ENCODE results near the gene PRSS36. TPM values are rescaled to one million over a fixed set of nuclear protein-coding genes. Genes with fewer than 3 reads are reported as not detected.

The PRSS36 gene
- total RNA-seq, 1 experiment from 2014 or later: 1.3 TPM

- no peak for TF ChIP-seq E2F1 (CRISPR knock-in tag; IDR thresholded peaks at IDR 0.05)
- no peak for TF ChIP-seq ZNF416 (CRISPR knock-in tag; IDR thresholded peaks at IDR 0.05)
- no peak for TF ChIP-seq CBFB (CRISPR knock-in tag; IDR thresholded peaks at IDR 0.05; ENCODE audit: low read depth)
- no peak for TF ChIP-seq ZNF425 (CRISPR knock-in tag; conservative IDR thresholded peaks at IDR 0.05)
- no peak for TF ChIP-seq ARID4B (CRISPR knock-in tag; IDR thresholded peaks at IDR 0.05; ENCODE audit: borderline replicate concordance)
- no peak for TF ChIP-seq FOXJ3 (CRISPR knock-in tag; IDR thresholded peaks at IDR 0.05; ENCODE audit: borderline replicate concordance)
- TF ChIP-seq ZBTB43 (CRISPR knock-in tag; IDR thresholded peaks at IDR 0.05): no peak
- no peak for TF ChIP-seq KAT7 (CRISPR knock-in tag; IDR thresholded peaks at IDR 0.05; ENCODE audit: borderline replicate concordance)
- TF ChIP-seq TP53 (CRISPR knock-in tag; IDR thresholded peaks at IDR 0.05): no peak
- TF ChIP-seq NFATC4 (CRISPR knock-in tag; IDR thresholded peaks at IDR 0.05): no peak
- no peak for TF ChIP-seq NFYB (CRISPR knock-in tag; conservative IDR thresholded peaks at IDR 0.05; ENCODE audit: low read depth)
- TF ChIP-seq GTF2I (CRISPR knock-in tag; conservative IDR thresholded peaks at IDR 0.05): no peak
Measured at GRCh38 chr16:31089199-31089598, 60.7 kb downstream of the PRSS36 start (continued).

Other genes starting within 250 kb of the PRSS36 start
- gene FBXL19, start 226.5 kb downstream of the PRSS36 start, total RNA-seq (2021): 79.0 to 84.9 TPM (median 84.3 TPM) in 3 replicates
- gene ORAI3, start 201.0 kb downstream of the PRSS36 start, total RNA-seq (2021): 10.8 to 13.5 TPM (median 13.2 TPM) in 3 replicates
- 29.3 to 31.1 TPM (median 29.4 TPM) in 3 replicates for gene SETD1A, start 192.3 kb downstream of the PRSS36 start, total RNA-seq (2021)
- 4.1 to 4.5 TPM (median 4.5 TPM) in 3 replicates for gene HSD3B7, start 164.9 kb downstream of the PRSS36 start, total RNA-seq (2021)
- 15.9 to 20.5 TPM (median 19.9 TPM) in 3 replicates for gene STX1B, start 139.4 kb downstream of the PRSS36 start, total RNA-seq (2021)
- 31.3 to 38.4 TPM (median 32.5 TPM) in 3 replicates for gene STX4, start 116.5 kb downstream of the PRSS36 start, total RNA-seq (2021)
- 13.5 to 17.3 TPM (median 16.6 TPM) in 3 replicates for gene ZNF668, start 75.8 kb downstream of the PRSS36 start, total RNA-seq (2021)
- gene ZNF646, start 75.6 kb downstream of the PRSS36 start, total RNA-seq (2021): 26.7 to 29.3 TPM (median 29.1 TPM) in 3 replicates
- gene PRSS53, start 61.1 kb downstream of the PRSS36 start, total RNA-seq (2021): 2.5 to 4.9 TPM (median 4.1 TPM) in 3 replicates
- gene VKORC1, start 55.3 kb downstream of the PRSS36 start, total RNA-seq (2021): 85.7 to 114 TPM (median 110 TPM) in 3 replicates
- gene BCKDK, start 41.7 kb downstream of the PRSS36 start, total RNA-seq (2021): 58.3 to 71.3 TPM (median 69.3 TPM) in 3 replicates
- gene KAT8, start 32.4 kb downstream of the PRSS36 start, total RNA-seq (2021): 65.7 to 70.8 TPM (median 69.8 TPM) in 3 replicates
- 78.8 to 127 TPM (median 127 TPM) in 3 replicates for gene PRSS8, start 14.3 kb downstream of the PRSS36 start, total RNA-seq (2021)
- gene FUS, start 30.1 kb upstream of the PRSS36 start, total RNA-seq (2021): 631 to 770 TPM (median 679 TPM) in 3 replicates
- gene PYCARD, start 52.7 kb upstream of the PRSS36 start, total RNA-seq (2021): 35.2 to 45.5 TPM (median 42.4 TPM) in 3 replicates
- gene TRIM72, start 64.1 kb upstream of the PRSS36 start, total RNA-seq (2021): 1.8 to 2.5 TPM (median 2.4 TPM) in 3 replicates
- 1.9 to 9.5 TPM (median 6.1 TPM) in 3 replicates for gene PYDC1, start 67.1 kb upstream of the PRSS36 start, total RNA-seq (2021)
- 0.82 to 1.1 TPM (median 0.94 TPM) in 3 replicates for gene ITGAM, start 109.9 kb upstream of the PRSS36 start, total RNA-seq (2021)
- 0.25 to 0.33 TPM (median 0.32 TPM) in 3 replicates for gene ITGAX, start 205.1 kb upstream of the PRSS36 start, total RNA-seq (2021)
- gene ITGAD, start 243.3 kb upstream of the PRSS36 start, total RNA-seq (2021): not detected in 3 replicates